NCI-H1694 (cell line): ENCODE data around the gene PDLIM3.
"Not testable (repeated sequence)": the region's sequence is repeated elsewhere in the genome, so short reads cannot be mapped to it uniquely, and the experiment has no call there.

ENCODE experiments used
- DNase-seq: peaks from one replicate; lab custom pipeline; 2025; lab: John Stamatoyannopoulos, UW

The PDLIM3 gene, protein sequence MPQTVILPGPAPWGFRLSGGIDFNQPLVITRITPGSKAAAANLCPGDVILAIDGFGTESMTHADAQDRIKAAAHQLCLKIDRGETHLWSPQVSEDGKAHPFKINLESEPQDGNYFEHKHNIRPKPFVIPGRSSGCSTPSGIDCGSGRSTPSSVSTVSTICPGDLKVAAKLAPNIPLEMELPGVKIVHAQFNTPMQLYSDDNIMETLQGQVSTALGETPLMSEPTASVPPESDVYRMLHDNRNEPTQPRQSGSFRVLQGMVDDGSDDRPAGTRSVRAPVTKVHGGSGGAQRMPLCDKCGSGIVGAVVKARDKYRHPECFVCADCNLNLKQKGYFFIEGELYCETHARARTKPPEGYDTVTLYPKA

DNA sequence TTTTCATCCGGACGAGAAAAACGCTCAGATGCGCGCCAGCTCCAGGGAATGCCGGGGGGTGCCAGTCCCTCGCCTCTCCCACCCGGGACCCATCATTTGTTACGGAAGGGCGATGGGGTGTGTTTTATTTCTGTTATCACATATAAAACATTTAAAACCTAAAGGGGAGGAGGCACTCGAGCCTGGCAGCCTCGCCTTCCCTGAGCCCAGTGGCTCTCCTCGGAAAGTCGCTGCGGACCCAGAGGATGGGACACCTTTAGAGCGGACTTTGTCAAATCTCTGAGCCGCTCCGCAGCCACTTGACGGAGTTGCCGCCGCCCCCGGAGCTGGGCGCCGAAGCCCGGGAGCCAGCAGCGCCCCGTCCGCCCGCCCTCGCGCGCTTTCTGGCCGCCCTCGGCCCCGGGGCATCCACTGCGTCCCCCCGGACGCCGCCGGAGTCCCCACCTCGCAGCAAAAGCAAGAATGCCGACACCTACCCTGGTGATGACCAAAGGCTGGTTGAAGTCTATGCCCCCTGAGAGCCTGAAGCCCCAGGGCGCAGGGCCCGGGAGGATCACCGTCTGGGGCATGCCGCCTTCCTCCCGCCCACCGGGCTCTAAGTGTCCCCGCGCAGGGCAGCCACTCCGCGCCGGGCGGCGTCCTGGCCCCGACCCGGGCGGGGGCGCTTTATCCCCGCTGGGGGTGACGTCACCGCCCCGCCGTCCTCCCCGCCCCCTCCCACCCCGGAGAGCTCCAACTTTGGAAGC, at the start of gene PDLIM3:
TSS of gene PDLIM3 (minus strand) at position 642 of the 746 bp plus-strand sequence. CDS start at position 569, 73 bp downstream.
- no peak for DNase-seq

DNA sequence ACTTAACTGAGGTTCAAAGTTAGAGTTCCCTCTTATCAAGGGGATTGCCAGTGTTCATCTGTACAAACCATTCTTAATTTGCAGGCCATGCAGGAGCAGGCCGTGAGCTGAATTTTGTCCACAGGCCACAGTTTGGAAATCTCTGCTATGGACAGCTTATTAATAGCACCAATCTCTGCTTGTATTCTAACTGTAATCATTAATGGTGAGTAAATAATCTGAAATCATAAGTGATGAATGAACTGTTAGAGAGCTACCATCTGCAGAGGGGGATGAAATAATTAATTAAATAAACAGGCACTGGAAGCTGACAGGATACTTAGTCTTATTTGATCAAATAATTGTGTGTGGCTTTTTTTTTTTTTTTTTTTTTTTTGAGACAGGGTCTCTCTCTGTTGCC, 48.5 kb upstream of the PDLIM3 start:
- DNase-seq: no peak

DNA sequence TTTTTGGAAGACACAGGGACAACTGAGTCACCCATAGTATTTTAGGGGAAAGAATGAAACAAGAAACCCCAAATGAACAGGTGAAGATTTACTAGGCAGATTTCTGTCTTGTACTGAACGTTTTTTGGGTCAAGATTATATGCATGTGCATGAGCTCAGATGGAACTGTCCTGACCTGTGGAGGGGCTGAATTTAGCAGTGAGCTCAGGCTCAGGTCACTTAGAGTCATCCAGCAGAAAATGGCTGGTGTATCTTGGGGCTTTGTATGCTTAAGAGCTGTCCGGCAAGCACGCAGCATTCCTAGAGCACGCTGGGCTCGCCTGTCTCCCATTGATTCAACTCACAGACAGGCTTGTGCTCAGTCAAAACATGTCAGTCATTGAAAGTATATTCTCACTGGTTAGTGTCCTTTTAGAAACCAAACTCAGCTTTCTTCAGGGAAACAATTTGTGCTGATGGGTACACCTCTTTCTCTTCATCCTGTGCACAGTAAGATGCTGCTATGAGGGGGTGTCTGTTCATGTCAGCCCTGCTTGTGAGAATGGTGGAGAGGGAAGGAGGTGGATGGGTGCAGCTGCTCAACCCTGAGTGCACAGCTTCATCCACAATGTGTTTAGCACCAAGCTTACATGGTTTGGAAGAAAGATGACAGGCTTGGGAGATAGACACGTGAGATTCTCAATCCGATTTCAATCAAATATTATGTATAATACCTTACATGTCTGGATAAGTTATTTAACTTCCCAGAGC, 47.5 kb upstream of the PDLIM3 start:
- no peak for DNase-seq

DNA sequence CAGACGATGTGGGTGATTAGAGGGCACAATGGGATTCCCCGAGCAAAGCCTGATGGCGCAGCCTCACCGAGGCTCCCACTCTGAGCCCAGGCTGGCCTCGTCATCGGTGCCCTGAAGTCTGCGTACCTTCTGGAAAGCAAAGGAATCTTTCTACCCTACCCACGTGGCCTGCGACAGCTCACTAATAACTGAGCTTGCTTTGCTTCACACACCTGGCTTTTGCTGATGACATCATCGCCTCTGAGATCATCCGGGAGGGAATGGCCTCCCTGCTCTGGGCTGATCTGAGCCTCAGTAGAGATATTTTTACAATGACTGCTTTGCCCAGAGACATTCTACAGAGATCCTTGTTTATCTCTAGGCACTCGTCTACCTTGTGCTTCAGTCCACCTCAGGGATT, 45.4 kb upstream of the PDLIM3 start:
- DNase-seq: no peak

DNA sequence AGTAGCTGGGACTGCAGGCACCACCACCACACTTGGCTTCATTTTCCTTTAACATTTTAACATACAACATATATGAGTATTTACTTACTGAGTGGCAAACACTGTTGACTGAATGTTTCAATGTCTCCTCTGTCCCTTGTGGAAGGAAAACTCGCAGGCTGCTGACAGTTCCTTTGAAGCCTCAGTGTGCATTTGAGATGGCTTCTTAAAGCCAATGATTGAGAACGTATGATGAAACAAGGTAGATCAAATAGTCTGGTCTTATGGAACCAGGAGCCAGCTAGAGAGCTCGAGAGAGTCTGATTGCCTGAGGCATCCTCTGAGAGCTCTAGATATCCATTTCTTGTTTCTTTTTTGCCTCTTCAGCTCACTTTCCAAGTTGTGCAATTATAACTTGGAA, 43.0 kb upstream of the PDLIM3 start:
- no peak for DNase-seq

DNA sequence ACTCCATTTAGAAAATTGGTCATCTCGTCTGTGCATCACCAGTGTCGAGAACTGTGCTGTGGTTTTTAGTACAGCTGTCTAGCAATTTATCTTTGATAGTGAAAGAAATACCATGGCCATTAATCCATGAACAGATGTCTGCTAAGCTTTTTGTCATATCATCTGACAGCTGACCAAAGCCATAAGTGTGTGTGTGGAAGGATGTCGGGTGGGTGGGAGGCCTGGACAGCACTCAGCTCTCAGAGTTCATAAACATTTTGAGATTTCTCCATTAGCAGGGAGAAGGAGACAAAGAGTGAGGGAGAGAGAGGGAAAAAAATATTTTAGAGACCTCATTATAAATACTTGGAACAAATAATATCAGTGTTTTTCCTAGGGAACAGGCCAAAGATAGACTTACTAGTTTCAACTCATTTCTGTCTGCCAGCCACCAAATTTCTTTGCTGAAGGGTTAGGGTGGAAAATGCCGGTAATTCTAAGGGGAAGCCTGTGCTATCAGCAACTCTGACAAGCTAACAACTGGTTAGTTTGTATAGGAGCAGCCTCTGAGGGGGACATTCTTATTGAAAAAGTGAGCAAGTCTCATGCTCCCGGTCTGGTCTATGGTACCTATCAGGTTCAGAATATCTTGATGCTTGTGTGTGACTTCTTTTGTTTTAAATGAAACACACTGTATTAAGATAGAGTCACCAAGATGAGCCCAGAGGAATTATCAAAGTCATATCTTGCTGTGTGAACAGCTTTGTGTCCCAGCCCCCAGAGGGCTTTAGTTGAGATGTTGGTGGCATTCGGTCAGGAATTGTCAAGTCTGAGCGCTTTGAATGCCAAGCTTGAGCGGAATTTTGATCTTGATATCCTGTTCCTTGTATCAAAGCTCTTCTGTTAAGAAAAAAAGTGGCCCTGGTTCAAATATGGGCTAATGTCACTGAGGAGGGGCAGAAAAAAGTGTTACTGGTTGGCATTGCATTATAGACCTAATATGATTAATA, 41.9 kb upstream of the PDLIM3 start:
- no peak for DNase-seq

DNA sequence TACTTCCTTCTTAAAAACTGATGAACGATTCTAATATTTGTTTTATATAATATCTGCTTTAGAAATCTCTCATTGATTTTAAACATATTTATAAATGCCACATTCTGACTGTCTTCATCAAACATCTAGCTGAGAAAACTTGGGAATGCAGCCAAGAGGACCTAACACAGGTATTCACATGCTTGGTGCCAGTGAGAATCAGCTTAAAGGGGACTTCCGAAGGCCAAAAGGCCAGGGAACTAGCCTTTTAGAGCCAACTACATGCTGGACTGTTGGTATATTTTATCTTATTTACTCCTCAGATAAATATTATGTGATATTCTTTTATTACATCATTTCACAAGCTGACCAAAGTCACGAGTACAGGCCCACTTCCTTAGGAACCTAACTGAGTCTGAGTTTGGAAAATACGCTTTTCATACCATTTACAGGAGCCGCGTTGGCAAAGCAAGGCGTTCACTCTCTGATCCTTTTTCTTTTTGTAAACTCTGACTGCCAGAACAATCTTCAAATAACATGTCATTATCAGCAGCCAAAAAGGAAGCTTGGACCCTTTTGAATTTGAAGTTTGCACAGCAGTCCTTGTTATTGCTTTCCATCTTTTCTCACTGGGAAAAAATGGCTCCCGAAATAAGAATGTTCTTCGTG, 41.1 kb upstream of the PDLIM3 start:
- DNase-seq: no peak

DNA sequence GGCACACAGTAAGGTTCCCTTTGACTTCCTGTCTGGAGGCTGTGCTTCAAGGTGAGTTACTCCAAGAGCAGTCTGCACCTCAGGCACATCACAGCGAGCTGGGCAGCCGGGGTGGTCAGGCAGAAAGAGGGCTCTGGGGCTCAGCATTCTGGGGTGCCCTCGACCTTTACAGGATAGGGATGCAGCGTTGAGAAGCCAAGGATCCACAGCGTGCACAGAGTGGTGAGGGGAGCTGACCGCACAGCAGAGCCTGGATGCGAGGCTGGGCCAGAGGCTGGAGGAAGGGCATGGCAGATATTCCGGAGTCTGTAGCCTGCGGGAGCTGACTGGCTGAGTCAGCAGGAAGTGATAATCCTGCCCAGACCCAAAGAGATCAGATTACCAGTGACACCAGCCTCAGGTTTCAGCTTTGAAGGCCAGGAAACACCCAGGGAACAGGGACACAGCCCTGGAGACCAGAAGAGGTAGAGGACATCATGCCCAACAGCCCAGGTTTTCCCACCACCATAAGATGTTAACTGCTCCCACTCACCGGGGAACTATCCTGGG, 38.4 kb upstream of the PDLIM3 start:
- no peak for DNase-seq

DNA sequence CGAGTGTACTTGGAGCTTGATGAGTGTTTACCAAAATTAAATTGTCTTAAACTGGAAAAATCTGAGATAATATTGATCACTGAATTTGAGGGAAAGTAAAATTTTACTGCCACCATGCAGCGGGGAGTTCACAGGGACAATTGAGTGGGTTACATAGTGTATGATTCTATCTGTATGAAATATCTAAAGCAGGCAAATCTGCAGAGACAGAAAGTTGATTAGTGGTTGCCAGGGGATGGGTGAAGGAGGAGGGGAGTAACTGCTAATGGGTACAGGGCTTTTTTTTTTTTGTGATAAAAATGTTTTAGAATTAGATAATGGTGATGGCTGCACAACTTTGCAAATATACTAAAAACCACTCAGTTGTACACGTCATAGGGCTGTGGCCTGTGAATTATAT, 35.4 kb upstream of the PDLIM3 start:
- DNase-seq: no peak

DNA sequence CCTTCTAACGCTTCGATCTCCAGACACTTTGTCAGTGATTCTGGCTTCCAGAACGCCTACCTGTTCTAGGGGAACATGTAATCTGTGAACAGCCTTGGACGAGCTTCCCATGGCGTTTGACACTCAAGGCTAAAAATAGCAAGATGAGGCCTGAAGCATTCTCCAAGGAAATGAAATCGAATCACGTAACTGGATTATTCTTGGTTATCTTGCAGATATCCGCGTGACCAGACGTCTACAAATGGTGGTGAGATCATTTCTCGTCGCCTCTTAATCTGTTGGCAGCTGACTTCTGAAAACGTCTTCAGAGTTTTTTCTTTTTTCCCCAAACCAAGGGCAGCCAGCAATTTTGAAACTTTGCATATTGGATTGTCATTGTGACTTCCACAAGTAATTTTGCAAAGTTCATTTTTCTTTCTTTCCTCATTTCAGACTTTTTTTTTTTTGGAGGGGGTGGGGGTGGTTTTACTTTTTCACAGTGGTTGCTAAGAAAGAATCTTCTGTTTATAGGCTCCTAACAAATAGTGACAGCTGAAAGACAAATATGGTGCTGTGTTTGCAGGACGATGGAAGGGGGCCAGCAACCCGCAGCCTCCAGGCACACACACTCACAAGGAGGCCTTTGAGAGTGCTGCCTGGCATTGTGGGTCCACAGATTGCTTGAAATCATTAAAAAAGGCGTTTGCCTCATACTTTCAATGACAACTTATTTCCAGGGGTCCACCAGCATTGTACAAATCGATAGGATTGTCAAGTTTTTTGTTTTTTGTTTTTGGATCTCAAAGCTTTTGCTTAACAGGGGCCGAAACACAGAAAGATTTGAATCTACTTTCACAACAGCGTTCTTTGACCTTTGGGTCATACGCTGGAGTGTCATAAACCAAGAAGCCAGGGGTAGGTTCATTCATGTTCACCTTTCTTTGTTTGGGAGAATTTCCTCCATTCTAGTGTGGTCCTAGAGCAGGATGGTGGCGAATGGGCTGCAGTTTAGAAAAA, 32.4 kb upstream of the PDLIM3 start:
- no peak for DNase-seq

DNA sequence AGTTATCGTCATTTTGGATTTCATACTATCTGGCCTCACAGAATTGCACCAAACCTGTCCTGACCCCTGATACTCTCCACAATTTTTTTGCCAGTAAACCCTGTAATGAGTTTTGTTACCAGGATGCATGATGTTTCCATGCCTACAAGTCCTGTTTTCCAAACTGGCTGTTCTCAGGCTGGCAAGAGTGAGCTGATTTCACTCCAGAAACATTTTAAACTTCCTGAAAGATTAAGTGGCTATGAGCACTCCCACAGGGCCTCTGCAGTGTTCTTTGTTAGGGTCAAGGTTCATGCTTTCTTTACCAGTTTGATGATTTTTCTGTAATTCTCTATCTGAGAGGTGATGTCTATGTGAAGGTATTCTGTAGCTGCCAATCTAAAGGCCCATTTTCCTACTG, 31.7 kb upstream of the PDLIM3 start:
- no peak for DNase-seq

DNA sequence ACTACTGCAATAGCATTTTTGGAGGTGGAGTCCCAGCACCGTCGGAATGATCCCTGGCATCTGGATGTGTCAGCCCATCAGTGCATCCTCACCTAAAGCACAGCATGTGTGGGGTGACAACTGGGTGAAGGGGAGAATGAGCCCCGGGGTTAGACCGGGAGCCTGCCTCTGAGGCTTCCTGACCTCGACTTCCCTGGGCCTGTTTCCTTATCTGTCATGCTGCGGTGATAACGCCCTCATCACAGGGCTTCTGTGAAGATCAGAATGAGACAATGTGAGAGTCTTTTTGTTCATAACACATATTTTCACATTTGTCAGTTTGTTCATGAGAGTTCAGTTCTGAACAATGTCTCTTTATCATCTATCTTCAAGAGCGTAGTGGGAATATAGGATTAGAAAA, 31.1 kb upstream of the PDLIM3 start:
- DNase-seq: no peak

DNA sequence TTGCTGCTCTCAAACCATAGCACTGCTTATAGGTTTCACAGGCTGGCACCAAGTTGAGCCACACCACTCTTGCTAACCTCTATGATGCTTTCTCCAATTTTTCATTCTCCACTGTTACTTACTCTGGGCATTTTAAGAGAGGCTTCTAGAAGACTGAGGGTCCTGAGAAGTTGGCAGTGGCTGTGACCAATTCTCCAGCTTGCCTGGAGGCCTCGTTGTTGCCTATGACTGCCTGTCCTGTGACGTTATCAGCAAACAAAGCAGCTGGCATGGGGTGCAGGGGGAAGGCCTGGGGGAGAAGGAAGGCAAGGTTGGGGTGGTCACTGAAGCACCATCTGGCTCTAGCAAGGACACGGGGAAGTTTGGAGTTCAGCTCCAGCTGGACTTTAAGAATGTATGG, 30.4 kb upstream of the PDLIM3 start:
- no peak for DNase-seq

DNA sequence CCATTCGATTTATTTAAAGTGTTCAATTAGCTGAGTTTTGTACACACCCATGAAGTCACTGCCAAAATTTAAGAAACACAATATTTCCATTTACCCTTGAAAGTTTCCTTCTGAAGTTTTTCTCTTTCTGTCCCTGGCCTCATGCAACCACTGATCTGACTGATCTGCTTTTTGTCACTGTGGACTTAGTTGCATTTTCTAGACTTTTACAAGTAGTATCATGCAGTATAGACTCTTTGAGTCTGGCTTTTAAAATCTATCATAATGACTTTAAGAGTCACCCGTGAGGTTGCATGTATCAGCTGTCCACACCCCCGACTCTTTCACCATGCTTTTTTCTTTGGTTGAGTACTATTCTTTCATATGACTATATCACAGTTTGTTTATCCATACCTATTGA, 29.0 kb upstream of the PDLIM3 start:
- no peak for DNase-seq

DNA sequence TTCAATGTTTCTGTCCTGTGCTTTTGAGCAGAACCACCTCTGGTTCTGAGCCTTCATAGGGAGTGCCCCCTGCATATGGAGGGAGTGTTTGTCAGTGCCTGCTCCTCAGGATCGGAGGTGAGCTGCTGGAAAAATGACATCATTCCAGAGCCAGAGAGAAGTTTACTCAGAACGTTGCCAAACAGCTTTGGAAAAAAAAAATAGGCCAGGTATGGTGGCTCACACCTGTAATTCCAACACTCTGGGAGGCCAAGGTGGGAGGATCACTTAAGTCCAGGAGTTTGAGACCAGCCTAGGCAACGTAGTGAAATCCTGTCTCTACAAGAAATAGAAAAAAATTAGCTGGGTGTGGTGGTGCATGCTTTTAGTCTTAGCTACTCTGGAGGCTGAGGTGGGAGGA, 27.2 kb upstream of the PDLIM3 start:
- no peak for DNase-seq

DNA sequence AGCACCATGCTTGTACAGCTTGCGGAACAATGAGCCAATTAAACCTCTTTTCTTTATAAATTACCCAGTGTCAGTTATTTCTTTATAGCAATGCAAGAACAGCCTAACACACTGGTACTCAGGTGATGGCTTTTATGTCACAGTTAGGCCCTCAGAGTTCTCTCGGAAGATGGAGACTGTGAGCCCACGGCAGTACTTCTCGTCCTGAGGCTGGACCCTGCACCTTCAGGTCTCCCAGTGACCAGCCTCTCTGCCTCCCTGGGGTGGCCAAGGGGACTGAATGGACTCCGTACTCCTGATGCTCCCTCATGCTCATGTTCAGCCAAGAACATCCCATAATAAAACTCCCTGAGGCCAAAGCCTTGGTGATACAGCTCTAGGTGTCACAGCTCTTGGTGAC, 25.0 kb upstream of the PDLIM3 start:
- DNase-seq: no peak

DNA sequence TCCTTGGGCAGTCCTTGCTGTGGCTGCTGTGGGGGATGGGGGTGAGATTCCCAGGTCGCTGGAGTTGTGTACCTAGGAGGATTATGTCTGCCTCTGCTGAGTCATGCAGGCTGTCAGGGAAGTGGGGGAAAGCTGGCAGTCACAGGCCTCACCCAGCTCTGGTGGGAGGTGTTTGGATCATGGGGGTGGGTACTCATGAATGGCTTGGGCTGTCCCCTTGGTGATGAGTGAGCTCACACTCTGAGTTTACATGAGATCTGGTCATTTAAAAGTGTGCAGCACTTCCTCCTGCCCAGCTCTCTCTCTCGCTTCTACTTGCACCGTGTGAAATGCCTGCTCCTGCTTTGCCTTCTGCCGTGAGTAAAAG, 24.6 kb upstream of the PDLIM3 start:
- no peak for DNase-seq

DNA sequence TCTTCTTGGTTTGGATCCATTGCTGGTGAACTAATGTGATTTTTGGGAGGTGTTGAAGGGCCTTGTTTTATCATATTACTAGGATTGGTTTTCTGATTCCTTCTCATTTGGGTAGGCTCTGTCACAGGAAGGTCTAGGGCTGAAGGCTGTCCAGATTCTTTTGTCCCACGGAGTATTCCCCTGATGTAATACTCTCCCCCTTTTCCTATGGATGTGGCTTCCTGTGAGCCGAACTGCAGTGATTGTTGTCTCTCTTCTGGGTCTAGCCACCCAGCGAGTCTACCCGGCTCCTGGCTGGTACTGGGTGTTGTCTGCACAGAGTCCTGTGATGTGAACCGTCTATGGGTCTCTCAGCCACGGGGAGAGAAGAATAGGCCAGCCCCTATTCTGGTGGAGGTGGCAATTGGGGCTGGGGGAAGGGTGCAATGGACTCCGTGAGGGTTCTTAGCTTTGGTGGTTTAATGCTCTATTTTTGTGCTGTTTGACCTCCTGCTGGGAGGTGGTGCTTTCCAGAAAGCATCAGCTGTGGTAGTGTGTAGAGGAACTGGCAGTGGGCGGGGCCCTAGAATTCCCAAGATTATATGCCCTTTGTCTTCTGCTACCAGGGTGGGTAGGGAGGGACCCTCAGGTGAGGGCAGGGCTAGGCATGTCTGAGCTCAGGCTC, 24.1 kb upstream of the PDLIM3 start:
- DNase-seq: not testable (repeated sequence)
